CD14-positive monocyte (primary cell): ENCODE measurements around the gene GULP1. TPM values are rescaled to one million over a fixed set of nuclear protein-coding genes. Genes with fewer than 3 reads are reported as not detected.

Experiments
- DNase-seq, 3 donors: peaks; one replicate each; pipeline ENCODE4 v3.0.0-alpha.2; 2011 to 2022
- H2AFZ ChIP-seq: 2 replicates; pipeline ENCODE4 v1.6.0; 2012; ENCODE audit warnings: mild to moderate bottlenecking, low read depth, low read length, inconsistent platforms; ENCODE audit not compliant: insufficient read depth, poor library complexity, severe bottlenecking
- H3K27ac ChIP-seq, 2 donors: 1 replicate in 1 of 2; 2 replicates in 1 of 2; pipeline ENCODE4 v1.5.1; 2012 to 2013; ENCODE audit warnings: low read length in 2 of 2, control low read depth in 1 of 2, inconsistent platforms in 1 of 2, low read depth in 1 of 2, mild to moderate bottlenecking in 1 of 2
- H3K27me3 ChIP-seq, 2 donors: one replicate each; pipeline versions ENCODE4 v1.6.0 to v1.6.1; 2011 to 2013; ENCODE audit warnings: low read length in 2 of 2; ENCODE audit not compliant: control insufficient read depth in 2 of 2, insufficient read depth in 2 of 2
- H3K36me3 ChIP-seq, 2 donors: replicated peaks in 1 of 2; 1 replicate in 1 of 2; 2 replicates in 1 of 2; pipeline versions ENCODE4 v1.5.1 to v1.6.1; 2012 to 2013; ENCODE audit warnings: low read length in 2 of 2, control low read depth in 1 of 2, inconsistent platforms in 1 of 2, mild to moderate bottlenecking in 1 of 2; ENCODE audit not compliant: insufficient read depth in 2 of 2, control insufficient read depth in 1 of 2
- H3K4me1 ChIP-seq, 2 donors: 1 replicate in 1 of 2; 2 replicates in 1 of 2; pipeline versions ENCODE4 v1.5.1 to v1.6.1; 2012 to 2013; ENCODE audit warnings: low read length in 2 of 2, control low read depth in 1 of 2, inconsistent platforms in 1 of 2, mild to moderate bottlenecking in 1 of 2, moderate library complexity in 1 of 2; ENCODE audit not compliant: insufficient read depth in 2 of 2, control insufficient read depth in 1 of 2
- H3K4me2 ChIP-seq: replicated peaks from 2 replicates; pipeline ENCODE3; 2012; ENCODE audit warnings: low read length, moderate library complexity, mild to moderate bottlenecking; ENCODE audit not compliant: poor library complexity, severe bottlenecking; ENCODE audit errors: extremely low read depth
- H3K4me3 ChIP-seq, 3 experiments: fragments of 200-600 bp in 1 of 3; sonication (generic) in 1 of 3; replicated peaks in 1 of 3; 1 replicate in 2 of 3; 2 replicates in 1 of 3; pipeline ENCODE4 v1.5.1; 2011 to 2013; ENCODE audit warnings: low read length in 3 of 3, mild to moderate bottlenecking in 3 of 3, control low read depth in 2 of 3, low read depth in 2 of 3, inconsistent platforms in 1 of 3, moderate library complexity in 1 of 3
- H3K79me2 ChIP-seq: 2 replicates; pipeline ENCODE4 v1.6.0; 2012; ENCODE audit warnings: mild to moderate bottlenecking, control low read depth, inconsistent platforms, low read length, moderate library complexity; ENCODE audit not compliant: insufficient read depth
- H3K9ac ChIP-seq: 2 replicates; pipeline ENCODE4 v1.6.0; 2017; ENCODE audit warnings: low read length, mild to moderate bottlenecking; ENCODE audit not compliant: insufficient read depth, poor library complexity, severe bottlenecking
- H3K9me3 ChIP-seq, 2 donors: replicated peaks in 1 of 2; 1 replicate in 1 of 2; 2 replicates in 1 of 2; pipeline versions ENCODE4 v1.5.1 to v1.6.1; 2012 to 2013; ENCODE audit warnings: low read length in 2 of 2, control low read depth in 1 of 2; ENCODE audit not compliant: control insufficient read depth in 1 of 2, insufficient read depth in 1 of 2
- H4K20me1 ChIP-seq: 2 replicates; pipeline ENCODE4 v1.6.0; 2012; ENCODE audit warnings: mild to moderate bottlenecking, low read length, control low read depth, moderate library complexity; ENCODE audit not compliant: insufficient read depth
- H3K27ac Mint-ChIP-seq, 7 donors: one replicate each; pipeline ENCODE4 v1.8.0; 2020; ENCODE audit warnings: mild to moderate bottlenecking in 7 of 7, mixed read lengths in 7 of 7, moderate library complexity in 6 of 7, inconsistent platforms in 2 of 7
- H3K27me3 Mint-ChIP-seq, 3 donors: one replicate each; pipeline ENCODE4 v1.8.0; 2021 to 2022; ENCODE audit warnings: low read depth in 3 of 3, mild to moderate bottlenecking in 3 of 3, mixed read lengths in 3 of 3, moderate library complexity in 3 of 3, inconsistent platforms in 1 of 3
- H3K36me3 Mint-ChIP-seq, 2 donors: one replicate each; pipeline ENCODE4 v1.8.0; 2020; ENCODE audit warnings: mixed read lengths in 2 of 2, inconsistent platforms in 1 of 2, mild to moderate bottlenecking in 1 of 2
- H3K4me1 Mint-ChIP-seq: one replicate; pipeline ENCODE4 v1.8.0; 2020; ENCODE audit warnings: mild to moderate bottlenecking, mixed read lengths
- H3K4me3 Mint-ChIP-seq, 2 donors: one replicate each; pipeline ENCODE4 v1.8.0; 2020; ENCODE audit warnings: mild to moderate bottlenecking in 2 of 2, mixed read lengths in 2 of 2, moderate library complexity in 1 of 2
- H3K9me3 Mint-ChIP-seq, 7 donors: one replicate each; pipeline ENCODE4 v1.8.0; 2020 to 2022; ENCODE audit warnings: mixed read lengths in 7 of 7, mild to moderate bottlenecking in 6 of 7, moderate library complexity in 6 of 7, inconsistent platforms in 2 of 7
- CTCF ChIP-seq: fragments of 200-600 bp; IDR thresholded peaks from one replicate; pipeline ENCODE4 v1.8.0; 2022; ENCODE audit warnings: antibody characterized with exemption, mild to moderate bottlenecking
- WGBS: methylation state at CpG from one replicate; pipeline ENCODE4 v1.1.5; 2013; ENCODE audit warnings: missing lambda C conversion rate; ENCODE audit not compliant: insufficient coverage; 5-methylcytosine and 5-hydroxymethylcytosine counted together
- intact Hi-C, 2 donors: fragments of 100-400 bp; cut with micrococcal nuclease; formaldehyde crosslinking; loops; one replicate each; pipeline versions ENCODE4 v1.15.0 to v1.15.1; 2023
- polyA plus RNA-seq, 3 donors: library from polyadenylated mRNA; depleted of rRNA in 1 of 3; unstranded in 2 of 3; stranded (reverse) in 1 of 3; fragments of 300-500 nt in 2 of 3; fragments of >200 nt in 1 of 3; fragmentation: Illumina TruSeq in 2 of 3; gene quantifications; 1 replicate in 2 of 3; 2 replicates in 1 of 3; pipeline ENCODE4 v1.2.3, GENCODE V29; 2012 to 2021

Gene GULP1
- polyA plus RNA-seq, 3 donors = not detected

GRCh38 chr2:188291142-188291616 lies 495 bp upstream of the GULP1 start:
- H3K79me2 ChIP-seq = no peaks in the 10 kb centered on the region
- no peak overlapping the region for H2AFZ ChIP-seq
- H3K4me1 Mint-ChIP-seq = peaks cover 15% of the 10 kb centered on the region
- 0% methylated on average over 1 of the region's 12 CpGs for WGBS
- DNase-seq = no peak
- no peaks in the 10 kb centered on the region for H3K4me1 ChIP-seq
- H3K36me3 Mint-ChIP-seq = no peaks in the 10 kb centered on the region
- no peak overlapping the region for H3K9ac ChIP-seq
- H3K27me3 Mint-ChIP-seq = peaks cover 34 to 44% (median 39%) of the 10 kb centered on the region in 3 donors
- H3K4me2 ChIP-seq = peak overlapping the region; percentile 58
- H3K4me3 Mint-ChIP-seq = peak overlapping the region; percentile 21 to 88
- intact Hi-C loops = no loop called here
- no peak overlapping the region for H3K27ac ChIP-seq
- H3K27me3 ChIP-seq = peaks cover 27 to 46% of the 10 kb centered on the region in 2 donors
- H3K4me3 ChIP-seq = peak overlapping the region in 1 of 3 experiments; percentile 51
- no peaks in the 10 kb centered on the region for H3K36me3 ChIP-seq
- H3K9me3 ChIP-seq = peaks cover 0 to 20% of the 10 kb centered on the region in 2 donors
- TF ChIP-seq CTCF = no peak
- H4K20me1 ChIP-seq = no peaks in the 10 kb centered on the region
- H3K27ac Mint-ChIP-seq = no peak overlapping the region
- peaks cover 0 to 26% (median 6%) of the 10 kb centered on the region in 7 donors for H3K9me3 Mint-ChIP-seq

GRCh38 chr2:188292348-188293239 lies 920 bp downstream of the GULP1 start:
- Histone ChIP-seq H3K79me2 (no peaks in the 10 kb centered on the region), H4K20me1 (no peaks in the 10 kb centered on the region), H3K4me1 (no peaks in the 10 kb centered on the region), H3K9ac (no peak overlapping the region), H3K9me3 (peaks cover 0 to 20% of the 10 kb centered on the region in 2 donors), H3K36me3 (no peaks in the 10 kb centered on the region), H3K27me3 (peaks cover 27 to 46% of the 10 kb centered on the region in 2 donors), H2AFZ (no peak overlapping the region), H3K27ac (no peak overlapping the region), H3K4me3 (peak overlapping the region in 1 of 3 experiments; percentile 51), H3K4me2 (peak overlapping the region; percentile 58)
- peaks cover 36 to 46% (median 39%) of the 10 kb centered on the region in 3 donors for H3K27me3 Mint-ChIP-seq
- intact Hi-C loops = no loop called here
- no peak for DNase-seq
- H3K4me3 Mint-ChIP-seq = peak overlapping the region; percentile 37 to 88
- H3K4me1 Mint-ChIP-seq = peaks cover 15% of the 10 kb centered on the region
- peaks cover 0 to 19% (median 8%) of the 10 kb centered on the region in 7 donors for H3K9me3 Mint-ChIP-seq
- H3K27ac Mint-ChIP-seq = no peak overlapping the region
- H3K36me3 Mint-ChIP-seq = no peaks in the 10 kb centered on the region
- 3% methylated on average over 52 of the region's 54 CpGs for WGBS
- TF ChIP-seq CTCF = no peak
